ENCODE measurements around the gene FGF4. TPM values are rescaled to one million over a fixed set of nuclear protein-coding genes. Genes with fewer than 3 reads are reported as not detected.

The FGF4 gene, protein sequence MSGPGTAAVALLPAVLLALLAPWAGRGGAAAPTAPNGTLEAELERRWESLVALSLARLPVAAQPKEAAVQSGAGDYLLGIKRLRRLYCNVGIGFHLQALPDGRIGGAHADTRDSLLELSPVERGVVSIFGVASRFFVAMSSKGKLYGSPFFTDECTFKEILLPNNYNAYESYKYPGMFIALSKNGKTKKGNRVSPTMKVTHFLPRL
- total RNA-seq (ENCODE audit: unreplicated experiment): 0.37 TPM
- long read RNA-seq: 0 reads

DNA sequence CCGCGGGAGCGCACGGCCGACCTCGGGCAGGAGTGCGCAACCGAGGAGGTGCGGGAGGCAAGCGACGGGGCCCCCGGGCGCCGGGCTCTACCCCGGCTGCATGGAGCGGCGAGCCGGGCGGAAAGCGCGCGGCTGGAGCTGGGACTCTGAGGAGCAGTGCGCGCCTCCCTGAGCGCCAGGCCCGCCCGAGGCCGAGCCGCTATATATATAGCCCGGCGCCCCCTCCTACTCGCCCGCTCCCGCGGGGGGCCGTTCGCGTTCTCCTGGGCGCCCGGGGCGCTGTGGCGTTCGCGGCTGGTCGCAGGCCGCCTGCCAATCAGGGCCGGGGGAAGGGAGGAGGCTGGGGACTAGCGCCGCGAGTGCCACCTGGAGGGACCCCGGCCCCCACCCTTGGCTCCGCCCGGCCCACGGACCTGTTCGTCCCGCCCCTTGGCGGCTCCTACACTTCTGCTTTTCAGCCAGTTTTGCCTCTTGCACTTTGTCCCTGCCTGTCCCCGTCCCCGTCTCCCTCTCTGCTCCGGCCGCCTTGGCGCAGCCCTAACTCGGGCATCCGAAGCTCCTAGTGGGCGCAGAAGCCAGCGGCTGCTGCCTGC is at the start of gene FGF4:
TSS of gene FGF4 (minus strand) at position 179 of the 593 bp plus-strand sequence. CDS start 257 bp downstream, outside the sequence.
- H3K4me3 Mint-ChIP-seq (ENCODE audit: unreplicated experiment): peak within 1 kb of the TSS; percentile 52
- TF ChIP-seq, protein P1, sequence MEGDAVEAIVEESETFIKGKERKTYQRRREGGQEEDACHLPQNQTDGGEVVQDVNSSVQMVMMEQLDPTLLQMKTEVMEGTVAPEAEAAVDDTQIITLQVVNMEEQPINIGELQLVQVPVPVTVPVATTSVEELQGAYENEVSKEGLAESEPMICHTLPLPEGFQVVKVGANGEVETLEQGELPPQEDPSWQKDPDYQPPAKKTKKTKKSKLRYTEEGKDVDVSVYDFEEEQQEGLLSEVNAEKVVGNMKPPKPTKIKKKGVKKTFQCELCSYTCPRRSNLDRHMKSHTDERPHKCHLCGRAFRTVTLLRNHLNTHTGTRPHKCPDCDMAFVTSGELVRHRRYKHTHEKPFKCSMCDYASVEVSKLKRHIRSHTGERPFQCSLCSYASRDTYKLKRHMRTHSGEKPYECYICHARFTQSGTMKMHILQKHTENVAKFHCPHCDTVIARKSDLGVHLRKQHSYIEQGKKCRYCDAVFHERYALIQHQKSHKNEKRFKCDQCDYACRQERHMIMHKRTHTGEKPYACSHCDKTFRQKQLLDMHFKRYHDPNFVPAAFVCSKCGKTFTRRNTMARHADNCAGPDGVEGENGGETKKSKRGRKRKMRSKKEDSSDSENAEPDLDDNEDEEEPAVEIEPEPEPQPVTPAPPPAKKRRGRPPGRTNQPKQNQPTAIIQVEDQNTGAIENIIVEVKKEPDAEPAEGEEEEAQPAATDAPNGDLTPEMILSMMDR (IDR thresholded peaks at IDR 0.05; ENCODE audit: partially characterized antibody, unreplicated experiment): no peak
- peaks cover 15% of the 10 kb centered on the region for H3K27me3 Mint-ChIP-seq (ENCODE audit: unreplicated experiment)
- H3K9me3 Mint-ChIP-seq (ENCODE audit: unreplicated experiment): peaks cover 3% of the 10 kb centered on the region
- no peaks in the 10 kb centered on the region for H3K36me3 Mint-ChIP-seq (ENCODE audit: unreplicated experiment)
- peak; percentile 41 for DNase-seq
- no peak within 1 kb of the TSS for H3K27ac Mint-ChIP-seq (ENCODE audit: unreplicated experiment)
- peaks cover 7% of the 10 kb centered on the region for H3K4me1 Mint-ChIP-seq (ENCODE audit: low read depth, unreplicated experiment)

DNA sequence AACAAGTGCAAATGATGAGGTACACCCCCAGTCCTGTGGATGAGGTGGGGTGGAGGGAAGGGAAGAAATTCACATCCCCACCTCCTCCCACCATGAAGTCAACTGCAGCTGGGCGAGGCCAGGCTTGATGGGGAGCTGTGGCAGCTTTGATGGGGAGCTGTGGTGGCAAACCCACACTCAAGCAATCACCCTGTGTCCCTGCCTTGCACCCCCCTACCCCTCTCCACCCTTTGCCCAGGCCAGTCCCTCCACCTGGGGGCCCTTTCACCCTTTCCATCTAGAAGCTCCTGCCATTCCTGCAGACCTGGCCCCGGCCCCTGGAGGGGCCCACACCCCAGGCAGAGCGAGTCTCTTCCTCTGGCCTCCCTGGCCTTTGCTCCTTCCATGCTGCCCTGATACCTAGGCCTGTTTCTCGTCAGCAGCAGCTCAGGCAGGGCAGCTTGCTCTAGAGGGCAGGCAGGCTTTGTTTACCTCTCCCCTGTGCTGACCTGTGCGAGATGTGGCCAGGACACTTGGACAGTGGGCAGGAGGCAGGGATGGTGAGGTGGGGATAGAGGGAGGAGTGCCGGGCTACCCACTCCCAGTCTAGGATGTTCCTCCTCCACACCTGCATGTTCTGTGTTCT is 48.6 kb upstream of the FGF4 start:
- Mint-ChIP-seq H3K27ac (ENCODE audit: unreplicated experiment) (no peak overlapping the region), H3K4me1 (ENCODE audit: low read depth, unreplicated experiment) (no peaks in the 10 kb centered on the region), H3K4me3 (ENCODE audit: unreplicated experiment) (no peak overlapping the region), H3K27me3 (ENCODE audit: unreplicated experiment) (peaks cover 20% of the 10 kb centered on the region), H3K9me3 (ENCODE audit: unreplicated experiment) (peaks cover 2% of the 10 kb centered on the region), H3K36me3 (ENCODE audit: unreplicated experiment) (peaks cover 5% of the 10 kb centered on the region)
- TF ChIP-seq, protein P1 (IDR thresholded peaks at IDR 0.05; ENCODE audit: partially characterized antibody, unreplicated experiment): no peak
- DNase-seq: no peak

- Mint-ChIP-seq H3K27me3 (ENCODE audit: unreplicated experiment) (peaks cover 20% of the 10 kb centered on the region), H3K9me3 (ENCODE audit: unreplicated experiment) (peaks cover 2% of the 10 kb centered on the region), H3K27ac (ENCODE audit: unreplicated experiment) (no peak overlapping the region), H3K4me3 (ENCODE audit: unreplicated experiment) (no peak overlapping the region), H3K36me3 (ENCODE audit: unreplicated experiment) (peaks cover 5% of the 10 kb centered on the region), H3K4me1 (ENCODE audit: low read depth, unreplicated experiment) (no peaks in the 10 kb centered on the region)
- DNase-seq: no peak
- TF ChIP-seq, protein P1 (IDR thresholded peaks at IDR 0.05; ENCODE audit: partially characterized antibody, unreplicated experiment): no peak
These were observed 47.7 kb upstream of the FGF4 start for GRCh38 chr11:69822676-69823494.

DNA sequence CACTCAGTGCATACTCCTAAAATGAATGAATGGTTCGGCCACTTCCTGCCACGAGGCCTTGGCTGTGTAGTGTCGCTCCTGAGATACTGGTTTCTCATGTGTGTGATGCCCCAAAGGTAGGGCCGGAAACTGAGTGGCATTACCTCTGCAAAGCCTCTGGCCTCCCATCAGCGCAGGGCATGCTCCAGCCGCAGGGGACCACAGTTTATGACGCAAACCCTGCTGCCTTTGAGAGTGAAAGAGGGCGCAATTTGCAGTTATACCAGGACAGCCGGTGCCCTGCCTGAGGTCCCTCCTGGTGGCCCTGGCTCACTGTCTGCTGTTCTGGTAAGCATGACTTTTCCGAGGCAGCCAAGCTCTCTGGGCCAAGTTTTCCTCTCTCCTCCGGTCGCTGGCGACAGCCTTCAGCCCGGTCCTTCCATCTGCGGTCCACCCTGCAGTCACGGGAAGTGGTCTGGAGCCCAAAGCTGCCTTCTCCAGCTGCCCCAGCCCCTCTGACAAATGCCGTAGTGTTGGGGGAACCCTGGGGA is 46.4 kb upstream of the FGF4 start:
- DNase-seq: no peak
- Mint-ChIP-seq H3K36me3 (ENCODE audit: unreplicated experiment) (peaks cover 3% of the 10 kb centered on the region), H3K27me3 (ENCODE audit: unreplicated experiment) (peaks cover 20% of the 10 kb centered on the region), H3K4me1 (ENCODE audit: low read depth, unreplicated experiment) (no peaks in the 10 kb centered on the region), H3K4me3 (ENCODE audit: unreplicated experiment) (no peak overlapping the region), H3K9me3 (ENCODE audit: unreplicated experiment) (peaks cover 2% of the 10 kb centered on the region), H3K27ac (ENCODE audit: unreplicated experiment) (no peak overlapping the region)
- TF ChIP-seq, protein P1 (IDR thresholded peaks at IDR 0.05; ENCODE audit: partially characterized antibody, unreplicated experiment): no peak

Measured in glutamatergic neuron (in vitro differentiated cells).